Right ventricle myocardium inferior (tissue), 1 donor: ENCODE data around the gene PRSS8. TPM values are rescaled to one million over a fixed set of nuclear protein-coding genes. Genes with fewer than 3 reads are reported as not detected.

Experiments used
- ATAC-seq: fragments of 200-7000 bp; cut with Tn5 transposase; one replicate; pipeline ENCODE4 v1.9.1; 2020; ENCODE audit warnings: mild to moderate bottlenecking, moderate library complexity
- DNase-seq: peaks from one replicate; pipeline ENCODE4 v3.0.0; 2021; ENCODE audit errors: missing footprints
- intact Hi-C: fragments of 100-400 bp; cut with DNase I; formaldehyde crosslinking; loops from one replicate; pipeline ENCODE4 v1.11.0; 2022
- total RNA-seq: library from RNA; stranded (reverse); fragmentation: NEBNext Ultra II Directional; extraction: Animal tissue kit (Norgen Biotek cat#: 25700); gene quantifications from one replicate; pipeline ENCODE4 v1.2.1, GENCODE V29; 2021
- donor health status: DM: no; HTN: yes; CAD: no; lungs with severe emphysema.

The PRSS8 gene
- total RNA-seq, 1 donor from 2014 or later, result not detected

- intact Hi-C loops, result no loop called here
- ATAC-seq (no peak), DNase-seq (no peak)
Measured at GRCh38 chr16:31132303-31132979, 3.1 kb downstream of the PRSS8 start.

GRCh38 chr16:31131841-31132271 is 3.7 kb downstream of the PRSS8 start:
- intact Hi-C loops, result no loop called here
- ATAC-seq, result no peak
- DNase-seq, result no peak

GRCh38 chr16:31131416-31131815 is 4.1 kb downstream of the PRSS8 start:
- intact Hi-C loops, result no loop called here
- DNase-seq, result no peak
- no peak for ATAC-seq

- DNase-seq (no peak), ATAC-seq (no peak)
- intact Hi-C loops, result no loop called here
Measured at GRCh38 chr16:31130899-31131298, 4.6 kb downstream of the PRSS8 start.

- intact Hi-C loops, result no loop called here
- DNase-seq, result no peak
- no peak for ATAC-seq
Measured at GRCh38 chr16:31130336-31130891, 5.1 kb downstream of the PRSS8 start.

- DNase-seq, result peak; percentile 85
- intact Hi-C loops, result no loop called here
- ATAC-seq, result peak; percentile 27
Measured at GRCh38 chr16:31129568-31130335, 5.8 kb downstream of the PRSS8 start.

GRCh38 chr16:31128711-31129567 is 6.6 kb downstream of the PRSS8 start:
- intact Hi-C loops, result no loop called here
- DNase-seq (peak; percentile 84), ATAC-seq (peak; percentile 73)

GRCh38 chr16:31127182-31127581 is 8.3 kb downstream of the PRSS8 start:
- ATAC-seq, result no peak
- intact Hi-C loops, result no loop called here
- DNase-seq, result no peak

- no peak for DNase-seq
- no peak for ATAC-seq
- intact Hi-C loops, result no loop called here
Measured at GRCh38 chr16:31125844-31126243, 9.7 kb downstream of the PRSS8 start.

GRCh38 chr16:31120129-31120528 is 15.4 kb downstream of the PRSS8 start:
- DNase-seq (no peak), ATAC-seq (no peak)
- intact Hi-C loops, result no loop called here

GRCh38 chr16:31118223-31119155 is 17.0 kb downstream of the PRSS8 start:
- intact Hi-C loops, result no loop called here
- DNase-seq, result no peak
- ATAC-seq, result no peak

GRCh38 chr16:31117384-31118222 is 17.9 kb downstream of the PRSS8 start, which contains the start of gene KAT8:
Gene KAT8 (plus strand): TSS chr16:31117664. CDS start chr16:31117682, 18 bp downstream.
- ATAC-seq (peak; percentile 96), DNase-seq (peak; percentile 99)
- intact Hi-C loops, result loop anchor here (2.0 kb wide), 1 partner anchor 43 kb away; the partner anchor contains the start of genes ZNF646 and ZNF668

- ATAC-seq (no peak), DNase-seq (no peak)
- intact Hi-C loops, result no loop called here
Measured at GRCh38 chr16:31114468-31114867, 21.1 kb downstream of the PRSS8 start.

GRCh38 chr16:31113121-31114120 is 22.1 kb downstream of the PRSS8 start:
- ATAC-seq, result no peak
- DNase-seq, result no peak
- intact Hi-C loops, result loop anchor here (2.0 kb wide), 1 partner anchor 27 kb away; no protein-coding TSS in a partner anchor

- ATAC-seq (peak; percentile 15), DNase-seq (no peak)
- intact Hi-C loops, result loop anchor here (2.0 kb wide), 1 partner anchor 28 kb away; no protein-coding TSS in a partner anchor
Measured at GRCh38 chr16:31112711-31113110, 22.8 kb downstream of the PRSS8 start.
